IMR-90 (cell line): Measurements from ENCODE around the gene TMEM231. TPM values are rescaled to one million over a fixed set of nuclear protein-coding genes. Genes with fewer than 3 reads are reported as not detected.

ENCODE experiments used
- ATAC-seq: fragments of 200-7000 bp; cut with Tn5 transposase; 2 replicates; pipeline ENCODE4 v1.9.1; 2020; ENCODE audit warnings: low read depth, mild to moderate bottlenecking, moderate library complexity
- BruUV-seq: library from RNA; stranded (reverse); fragments of 400-500 nt; replicated peaks from 2 replicates; lab custom pipeline; 2021; lab: Mats Ljungman, UMichigan
- CTCF ChIA-PET: fragments of 300-600 bp; formaldehyde crosslinking; extraction: SDS; loops from one replicate; lab custom pipeline; 2021; ENCODE audit warnings: antibody characterized with exemption; lab: Yijun Ruan, JAX
- POLR2A ChIA-PET: fragments of 300-600 bp; sonication (Branson Sonifier 250); formaldehyde crosslinking; loops from one replicate; lab custom pipeline; 2022; ENCODE audit warnings: antibody characterized with exemption; ENCODE audit not compliant: unreplicated experiment; lab: Charles Lee
- DNase-seq: peaks from one replicate; pipeline ENCODE4 v3.0.0; 2013
- H2AFZ ChIP-seq: replicated peaks from 2 replicates; pipeline ENCODE3; 2013; ENCODE audit warnings: low read length, mild to moderate bottlenecking; ENCODE audit not compliant: poor library complexity
- H2AK5ac ChIP-seq: 2 replicates; pipeline ENCODE4 v1.6.1; 2013; ENCODE audit warnings: low read depth, low read length, inconsistent platforms
- H2AK9ac ChIP-seq: replicated peaks from 2 replicates; pipeline ENCODE3; 2013; ENCODE audit warnings: mild to moderate bottlenecking, low read depth, low read length, moderate library complexity; ENCODE audit not compliant: poor library complexity
- H2BK120ac ChIP-seq: 2 replicates; pipeline ENCODE4 v1.6.1; 2013; ENCODE audit warnings: low read depth, low read length, inconsistent platforms
- H2BK15ac ChIP-seq: 3 replicates; pipeline ENCODE4 v1.6.1; 2013; ENCODE audit warnings: low read depth, low read length, inconsistent platforms
- H2BK20ac ChIP-seq: 2 replicates; pipeline ENCODE4 v1.6.1; 2013; ENCODE audit warnings: low read depth, mild to moderate bottlenecking, inconsistent platforms, low read length, moderate library complexity
- H2BK5ac ChIP-seq: 2 replicates; pipeline ENCODE4 v1.6.1; 2013; ENCODE audit warnings: mild to moderate bottlenecking, low read depth, low read length, inconsistent platforms; ENCODE audit not compliant: poor library complexity, severe bottlenecking
- H3K14ac ChIP-seq: replicated peaks from 2 replicates; pipeline ENCODE4 v1.6.1; 2013; ENCODE audit warnings: low read depth, low read length, inconsistent platforms
- H3K18ac ChIP-seq: 2 replicates; pipeline ENCODE4 v1.6.1; 2013; ENCODE audit warnings: low read depth, low read length, control low read depth
- H3K23ac ChIP-seq: 2 replicates; pipeline ENCODE4 v1.6.1; 2013; ENCODE audit warnings: low read depth, low read length, inconsistent platforms
- H3K27ac ChIP-seq: 2 replicates; pipeline ENCODE4 v1.5.1; 2013; ENCODE audit warnings: mild to moderate bottlenecking, control low read depth, low read length; ENCODE audit not compliant: insufficient read depth
- H3K27me3 ChIP-seq: 2 replicates; pipeline ENCODE4 v1.6.1; 2013; ENCODE audit warnings: low read length; ENCODE audit not compliant: control insufficient read depth, insufficient read depth
- H3K36me3 ChIP-seq: 2 replicates; pipeline ENCODE4 v1.6.1; 2013; ENCODE audit warnings: low read length, mixed read lengths; ENCODE audit not compliant: control insufficient read depth, insufficient read depth
- H3K4ac ChIP-seq: 2 replicates; pipeline ENCODE4 v1.6.1; 2013; ENCODE audit warnings: low read depth, low read length, inconsistent platforms
- H3K4me1 ChIP-seq: 2 replicates; pipeline ENCODE4 v1.6.1; 2013; ENCODE audit warnings: low read length, mixed read lengths; ENCODE audit not compliant: control insufficient read depth, insufficient read depth
- H3K4me2 ChIP-seq: 2 replicates; pipeline ENCODE4 v1.6.1; 2013; ENCODE audit warnings: low read depth, mild to moderate bottlenecking, control low read depth, low read length, moderate library complexity
- H3K4me3 ChIP-seq: 2 replicates; pipeline ENCODE4 v1.5.1; 2013; ENCODE audit warnings: low read depth, mild to moderate bottlenecking, control low read depth, low read length, moderate library complexity; ENCODE audit not compliant: insufficient read depth
- H3K56ac ChIP-seq: 2 replicates; pipeline ENCODE4 v1.6.1; 2013; ENCODE audit warnings: low read length, inconsistent platforms; ENCODE audit not compliant: insufficient read depth; ENCODE audit errors: extremely low read depth
- H3K79me1 ChIP-seq, 2 experiments: 2 replicates each; pipeline ENCODE4 v1.6.1; 2013; ENCODE audit warnings: low read length in 2 of 2, inconsistent platforms in 1 of 2, low read depth in 1 of 2
- H3K9ac ChIP-seq: 2 replicates; pipeline ENCODE4 v1.6.1; 2013; ENCODE audit warnings: low read depth, low read length, control low read depth
- H3K9me1 ChIP-seq: 2 replicates; pipeline ENCODE4 v1.6.1; 2013; ENCODE audit warnings: low read length, inconsistent platforms; ENCODE audit not compliant: insufficient read depth
- H3K9me3 ChIP-seq: 2 replicates; pipeline ENCODE4 v1.6.1; 2013; ENCODE audit warnings: low read length; ENCODE audit not compliant: control insufficient read depth, insufficient read depth
- H4K20me1 ChIP-seq: 2 replicates; pipeline ENCODE4 v1.6.1; 2013; ENCODE audit warnings: low read length, inconsistent platforms; ENCODE audit not compliant: insufficient read depth
- H4K5ac ChIP-seq: 2 replicates; pipeline ENCODE4 v1.6.1; 2013; ENCODE audit warnings: mild to moderate bottlenecking, low read depth, low read length, control low read depth
- H4K8ac ChIP-seq, 2 experiments: 2 replicates each; pipeline ENCODE4 v1.6.1; 2013; ENCODE audit warnings: low read depth in 2 of 2, low read length in 2 of 2, control low read depth in 1 of 2, inconsistent platforms in 1 of 2
- H4K91ac ChIP-seq: 2 replicates; pipeline ENCODE4 v1.6.1; 2013; ENCODE audit warnings: low read depth, low read length, inconsistent platforms; ENCODE audit not compliant: insufficient read depth
- BHLHE40 ChIP-seq: fragments of 150-350 bp; IDR thresholded peaks from 2 replicates; pipeline ENCODE4 v1.6.1; 2016; ENCODE audit warnings: mild to moderate bottlenecking, low read depth, low read length
- CEBPB ChIP-seq: IDR thresholded peaks from 2 replicates; pipeline ENCODE4 v1.6.1; 2012; ENCODE audit warnings: low read depth, low read length, improper control_type of control experiment
- CHD1 ChIP-seq: IDR thresholded peaks from 2 replicates; pipeline ENCODE4 v1.6.1; 2012; ENCODE audit warnings: low read depth, low read length, improper control_type of control experiment
- CTCF ChIP-seq: conservative IDR thresholded peaks from 2 replicates; pipeline ENCODE4 v1.5.1; 2012; ENCODE audit warnings: mild to moderate bottlenecking, low read depth, low read length, improper control_type of control experiment
- ELK1 ChIP-seq: fragments of 150-350 bp; IDR thresholded peaks from 2 replicates; pipeline ENCODE4 v1.6.1; 2016; ENCODE audit warnings: low read depth, mild to moderate bottlenecking, low read length, moderate library complexity, borderline replicate concordance
- FOS ChIP-seq: fragments of 150-350 bp; IDR thresholded peaks from 2 replicates; pipeline ENCODE4 v1.6.1; 2016; ENCODE audit warnings: low read depth, low read length
- MAFK ChIP-seq: IDR thresholded peaks from 2 replicates; pipeline ENCODE4 v1.6.1; 2012; ENCODE audit warnings: low read depth, low read length, improper control_type of control experiment
- MAZ ChIP-seq: IDR thresholded peaks from 2 replicates; pipeline ENCODE4 v1.6.1; 2012; ENCODE audit warnings: low read depth, mild to moderate bottlenecking, low read length, improper control_type of control experiment, moderate library complexity, borderline replicate concordance
- MXI1 ChIP-seq: IDR thresholded peaks from 2 replicates; pipeline ENCODE4 v1.6.1; 2012; ENCODE audit warnings: low read depth, mild to moderate bottlenecking, low read length, moderate library complexity, borderline replicate concordance
- NFE2L2 ChIP-seq: fragments of 150-350 bp; IDR thresholded peaks from 2 replicates; pipeline ENCODE4 v1.6.1; 2016; ENCODE audit warnings: low read depth, mild to moderate bottlenecking, low read length
- POLR2A ChIP-seq: IDR thresholded peaks from 2 replicates; pipeline ENCODE4 v1.6.1; 2012; ENCODE audit warnings: mild to moderate bottlenecking, low read depth, low read length
- RAD21 ChIP-seq: IDR thresholded peaks from 2 replicates; pipeline ENCODE4 v1.6.1; 2012; ENCODE audit warnings: low read length, improper control_type of control experiment
- RCOR1 ChIP-seq: IDR thresholded peaks from 2 replicates; pipeline ENCODE4 v1.6.1; 2012; ENCODE audit warnings: mild to moderate bottlenecking, low read length, improper control_type of control experiment; ENCODE audit not compliant: insufficient replicate concordance
- RFX5 ChIP-seq: IDR thresholded peaks from 2 replicates; pipeline ENCODE4 v1.8.0; 2012; ENCODE audit warnings: low read depth, mild to moderate bottlenecking, low read length, moderate library complexity
- SMC3 ChIP-seq: fragments of 150-350 bp; IDR thresholded peaks from 2 replicates; pipeline ENCODE4 v1.6.1; 2016; ENCODE audit warnings: low read depth, mild to moderate bottlenecking, antibody characterized with exemption, low read length, moderate library complexity
- WGBS, 2 experiments: methylation state at CpG; one replicate each; pipeline versions ENCODE4 v1.1.5 to v1.1.7; 2013; ENCODE audit warnings: missing lambda C conversion rate in 2 of 2; ENCODE audit not compliant: insufficient read length in 1 of 2; ENCODE audit errors: extremely low coverage in 2 of 2; 5-methylcytosine and 5-hydroxymethylcytosine counted together
- dilution Hi-C: fragments of 300-500 bp; cut with HindIII; formaldehyde crosslinking; loops from one replicate; pipeline ENCODE4 v1.14.3; 2018; ENCODE audit warnings: low sequenced_read_pairs; ENCODE audit not compliant: unreplicated experiment
- in situ Hi-C: fragments of 300-500 bp; cut with MboI; formaldehyde crosslinking; loops from 3 replicates; pipeline ENCODE4 v1.14.3; 2019; ENCODE audit warnings: low sequenced_read_pairs, inconsistent platforms, mixed read lengths
- intact Hi-C: fragments of 100-400 bp; cut with micrococcal nuclease; formaldehyde crosslinking; loops from 2 replicates; pipeline ENCODE4 v1.10.0; 2022
- polyA plus RNA-seq, 3 experiments: library from polyadenylated mRNA; depleted of rRNA; stranded (reverse); fragments of >200 nt; gene quantifications; 2 replicates each; pipeline ENCODE4 v1.2.3, GENCODE V29; 2012; ENCODE audit warnings: low replicate concordance in 1 of 3
- total RNA-seq: library from RNA; depleted of rRNA; stranded (reverse); fragments of >200 nt; gene quantifications from 2 replicates; pipeline ENCODE4 v1.2.3, GENCODE V29; 2012
- TF ChIP-seq, protein P1 (sequence below): fragments of 150-350 bp; IDR thresholded peaks from 2 replicates; pipeline ENCODE4 v1.6.1; 2017; ENCODE audit warnings: mild to moderate bottlenecking, antibody characterized with exemption, low read length, low read depth

The TMEM231 gene
- total and polyA plus RNA-seq, 2 of the 4 experiments (the other 2 are of a cell fraction), result 10.6 to 15.4 TPM

DNA sequence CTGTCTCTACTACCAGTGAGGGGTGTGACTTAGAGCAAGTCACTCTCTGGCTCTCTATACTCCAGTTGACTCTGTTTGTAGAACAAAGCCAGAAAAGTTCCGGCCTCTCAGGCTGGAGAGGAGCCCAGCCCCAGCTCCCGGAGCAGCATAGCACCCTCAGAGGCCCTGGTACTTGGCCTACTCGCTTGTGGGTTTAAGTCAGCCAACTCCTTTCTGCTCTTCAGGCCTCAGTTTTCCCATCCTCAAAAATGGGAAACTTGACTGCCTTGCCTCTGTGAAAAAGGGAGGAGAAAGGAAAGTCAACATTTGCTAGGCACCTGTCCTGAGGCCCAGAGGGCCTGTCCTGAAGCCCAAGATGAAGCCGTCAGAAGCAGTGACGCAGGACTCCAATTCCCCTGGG, 61.9 kb downstream of the TMEM231 start:
- Histone ChIP-seq H2BK5ac (no peak overlapping the region), H4K20me1 (no peaks in the 10 kb centered on the region), H4K91ac (no peak overlapping the region), H3K36me3 (no peaks in the 10 kb centered on the region), H3K4me3 (no peak overlapping the region), H3K4me2 (no peak overlapping the region), H3K27me3 (peaks cover 17% of the 10 kb centered on the region), H3K4ac (no peak overlapping the region), H3K18ac (no peak overlapping the region), H3K9me3 (no peaks in the 10 kb centered on the region), H2BK20ac (no peak overlapping the region), H3K4me1 (peaks cover 1% of the 10 kb centered on the region; the same call in 1 of the 2 replicates), H4K8ac (no peak overlapping the region), H3K14ac (no peak overlapping the region), H2BK120ac (no peak overlapping the region), H4K5ac (no peak overlapping the region), H3K79me1 (no peaks in the 10 kb centered on the region), H2AFZ (no peak overlapping the region), H3K9ac (no peak overlapping the region), H3K56ac (no peak overlapping the region), H2BK15ac (no peak overlapping the region), H2AK9ac (no peak overlapping the region), H3K27ac (no peak overlapping the region), H2AK5ac (no peak overlapping the region), H3K9me1 (no peaks in the 10 kb centered on the region), H3K23ac (no peak overlapping the region)
- POLR2A ChIA-PET, result no interaction called here
- BruUV-seq, result no TSS peak
- dilution Hi-C loops (no loop called here), in situ Hi-C loops (no loop called here), intact Hi-C loops (no loop called here)
- no peak for ATAC-seq
- CTCF ChIA-PET, result interaction anchor here (0.8 kb wide), 1 partner anchor 23 kb away, joined by 3 read pairs; no protein-coding TSS in a partner anchor
- no CpG with 5 or more reads among the region's 5 CpGs for WGBS, 2 experiments
- TF ChIP-seq CHD1 (no peak), FOS (no peak), CEBPB (no peak), RFX5 (no peak), MAZ (no peak), MAFK (no peak), BHLHE40 (no peak), NFE2L2 (no peak), RCOR1 (no peak), POLR2A (no peak), SMC3 (no peak), MXI1 (no peak), RAD21 (no peak), ELK1 (no peak), CTCF (no peak)
- TF ChIP-seq, protein P1, sequence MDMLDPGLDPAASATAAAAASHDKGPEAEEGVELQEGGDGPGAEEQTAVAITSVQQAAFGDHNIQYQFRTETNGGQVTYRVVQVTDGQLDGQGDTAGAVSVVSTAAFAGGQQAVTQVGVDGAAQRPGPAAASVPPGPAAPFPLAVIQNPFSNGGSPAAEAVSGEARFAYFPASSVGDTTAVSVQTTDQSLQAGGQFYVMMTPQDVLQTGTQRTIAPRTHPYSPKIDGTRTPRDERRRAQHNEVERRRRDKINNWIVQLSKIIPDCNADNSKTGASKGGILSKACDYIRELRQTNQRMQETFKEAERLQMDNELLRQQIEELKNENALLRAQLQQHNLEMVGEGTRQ, result no peak
- DNase-seq, result no peak
